ENCODE results near the gene PDE6C. TPM values are rescaled to one million over a fixed set of nuclear protein-coding genes. Genes with fewer than 3 reads are reported as not detected.
"Not testable (repeated sequence)": the region's sequence is repeated elsewhere in the genome, so short reads cannot be mapped to it uniquely, and the experiment has no call there.

Gene PDE6C
- total RNA-seq, 2 experiments from 2014 or later = not detected

- H3K36me3 Mint-ChIP-seq (ENCODE audit: low read depth) = no peaks in the 10 kb centered on the region
- no peaks in the 10 kb centered on the region for H3K4me1 Mint-ChIP-seq (ENCODE audit: low read depth)
- H3K27me3 Mint-ChIP-seq (ENCODE audit: low read depth) = no peaks in the 10 kb centered on the region
- no peak for ATAC-seq
- no peak for DNase-seq
- H3K9me3 Mint-ChIP-seq (ENCODE audit: insufficient read depth) = no peaks in the 10 kb centered on the region
- H3K4me3 Mint-ChIP-seq = no peak overlapping the region
- ChIA-PET CTCF (no interaction called here), POLR2A (no interaction called here)
- H3K27ac Mint-ChIP-seq = no peak overlapping the region
Observed at GRCh38 chr10:93667795-93668194, 55.5 kb downstream of the PDE6C start.

GRCh38 chr10:93670372-93670771 lies 58.0 kb downstream of the PDE6C start:
- H3K4me1 Mint-ChIP-seq (ENCODE audit: low read depth) = no peaks in the 10 kb centered on the region
- DNase-seq (no peak), ATAC-seq (no peak)
- POLR2A ChIA-PET = no interaction called here
- no peaks in the 10 kb centered on the region for H3K36me3 Mint-ChIP-seq (ENCODE audit: low read depth)
- H3K9me3 Mint-ChIP-seq (ENCODE audit: insufficient read depth) = no peaks in the 10 kb centered on the region
- no peak overlapping the region for H3K27ac Mint-ChIP-seq
- no peak overlapping the region for H3K4me3 Mint-ChIP-seq
- no peaks in the 10 kb centered on the region for H3K27me3 Mint-ChIP-seq (ENCODE audit: low read depth)
- CTCF ChIA-PET = no interaction called here

- Mint-ChIP-seq H3K27me3 (ENCODE audit: low read depth) (no peaks in the 10 kb centered on the region), H3K9me3 (ENCODE audit: insufficient read depth) (no peaks in the 10 kb centered on the region), H3K36me3 (ENCODE audit: low read depth) (no peaks in the 10 kb centered on the region), H3K27ac (no peak overlapping the region), H3K4me3 (no peak overlapping the region), H3K4me1 (ENCODE audit: low read depth) (no peaks in the 10 kb centered on the region)
- CTCF ChIA-PET = no interaction called here
- no peak for ATAC-seq
- no peak for DNase-seq
- POLR2A ChIA-PET = no interaction called here
Observed at GRCh38 chr10:93671042-93671441, 58.7 kb downstream of the PDE6C start.

GRCh38 chr10:93672022-93672678 lies 59.8 kb downstream of the PDE6C start:
- Mint-ChIP-seq H3K9me3 (ENCODE audit: insufficient read depth) (no peaks in the 10 kb centered on the region), H3K27ac (no peak overlapping the region), H3K4me3 (no peak overlapping the region), H3K4me1 (ENCODE audit: low read depth) (no peaks in the 10 kb centered on the region), H3K36me3 (ENCODE audit: low read depth) (no peaks in the 10 kb centered on the region), H3K27me3 (ENCODE audit: low read depth) (no peaks in the 10 kb centered on the region)
- CTCF ChIA-PET = no interaction called here
- DNase-seq (no peak), ATAC-seq (no peak)
- POLR2A ChIA-PET = no interaction called here

GRCh38 chr10:93672890-93673289 lies 60.6 kb downstream of the PDE6C start:
- POLR2A ChIA-PET = no interaction called here
- CTCF ChIA-PET = no interaction called here

GRCh38 chr10:93673791-93674190 lies 61.5 kb downstream of the PDE6C start:
- H3K36me3 Mint-ChIP-seq (ENCODE audit: low read depth) = no peaks in the 10 kb centered on the region
- no peak overlapping the region for H3K4me3 Mint-ChIP-seq
- ATAC-seq = no peak
- H3K9me3 Mint-ChIP-seq (ENCODE audit: insufficient read depth) = no peaks in the 10 kb centered on the region
- POLR2A ChIA-PET = no interaction called here
- H3K27me3 Mint-ChIP-seq (ENCODE audit: low read depth) = no peaks in the 10 kb centered on the region
- CTCF ChIA-PET = no interaction called here
- no peak overlapping the region for H3K27ac Mint-ChIP-seq
- no peaks in the 10 kb centered on the region for H3K4me1 Mint-ChIP-seq (ENCODE audit: low read depth)
- no peak for DNase-seq

More at GRCh38 chr10:93672890-93673289, 60.6 kb downstream of the PDE6C start:
- DNase-seq (no peak), ATAC-seq (no peak)
- Mint-ChIP-seq H3K36me3 (ENCODE audit: low read depth) (no peaks in the 10 kb centered on the region), H3K4me1 (ENCODE audit: low read depth) (no peaks in the 10 kb centered on the region), H3K27me3 (ENCODE audit: low read depth) (no peaks in the 10 kb centered on the region), H3K4me3 (no peak overlapping the region), H3K9me3 (ENCODE audit: insufficient read depth) (no peaks in the 10 kb centered on the region), H3K27ac (no peak overlapping the region)

- no peaks in the 10 kb centered on the region for H3K9me3 Mint-ChIP-seq (ENCODE audit: insufficient read depth)
- DNase-seq = no peak
- ChIA-PET POLR2A (no interaction called here), CTCF (interaction anchor here (0.7 to 1.3 kb wide), 3 partner anchors 124 to 302 kb away, joined by 3 to 4 read pairs (median 3); no protein-coding TSS in a partner anchor)
- no peak overlapping the region for H3K27ac Mint-ChIP-seq
- H3K27me3 Mint-ChIP-seq (ENCODE audit: low read depth) = no peaks in the 10 kb centered on the region
- H3K36me3 Mint-ChIP-seq (ENCODE audit: low read depth) = no peaks in the 10 kb centered on the region
- H3K4me1 Mint-ChIP-seq (ENCODE audit: low read depth) = no peaks in the 10 kb centered on the region
- ATAC-seq = no peak
- H3K4me3 Mint-ChIP-seq = no peak overlapping the region
Observed at GRCh38 chr10:93678386-93678785, 66.0 kb downstream of the PDE6C start.

GRCh38 chr10:93678805-93679587 lies 66.7 kb downstream of the PDE6C start:
- H3K36me3 Mint-ChIP-seq (ENCODE audit: low read depth) = no peaks in the 10 kb centered on the region
- POLR2A ChIA-PET = no interaction called here

GRCh38 chr10:93680412-93681047 lies 68.2 kb downstream of the PDE6C start:
- Mint-ChIP-seq H3K36me3 (ENCODE audit: low read depth) (no peaks in the 10 kb centered on the region), H3K9me3 (ENCODE audit: insufficient read depth) (no peaks in the 10 kb centered on the region), H3K27me3 (ENCODE audit: low read depth) (no peaks in the 10 kb centered on the region), H3K4me3 (no peak overlapping the region), H3K27ac (no peak overlapping the region), H3K4me1 (ENCODE audit: low read depth) (no peaks in the 10 kb centered on the region)
- no peak for ATAC-seq
- ChIA-PET POLR2A (no interaction called here), CTCF (interaction anchor here (0.8 to 2.4 kb wide), 5 partner anchors 22 to 640 kb away, joined by 3 to 8 read pairs (median 6); partner anchors contain the start of gene FRA10AC1)
- DNase-seq = no peak

More at GRCh38 chr10:93678805-93679587, 66.7 kb downstream of the PDE6C start:
- CTCF ChIA-PET = interaction anchor here (1.2 to 2.4 kb wide), 3 partner anchors 122 to 196 kb away, joined by 3 to 6 read pairs (median 4); no protein-coding TSS in a partner anchor
- ATAC-seq (no peak), DNase-seq (no peak)
- no peaks in the 10 kb centered on the region for H3K9me3 Mint-ChIP-seq (ENCODE audit: insufficient read depth)
- H3K27me3 Mint-ChIP-seq (ENCODE audit: low read depth) = no peaks in the 10 kb centered on the region
- H3K4me1 Mint-ChIP-seq (ENCODE audit: low read depth) = no peaks in the 10 kb centered on the region
- no peak overlapping the region for H3K4me3 Mint-ChIP-seq
- no peak overlapping the region for H3K27ac Mint-ChIP-seq

- H3K36me3 Mint-ChIP-seq (ENCODE audit: low read depth) = no peaks in the 10 kb centered on the region
- no peak overlapping the region for H3K4me3 Mint-ChIP-seq
- ChIA-PET POLR2A (no interaction called here), CTCF (no interaction called here)
- peaks cover 2% of the 10 kb centered on the region for H3K27me3 Mint-ChIP-seq (ENCODE audit: low read depth)
- no peak overlapping the region for H3K27ac Mint-ChIP-seq
- ATAC-seq = no peak
- H3K4me1 Mint-ChIP-seq (ENCODE audit: low read depth) = no peaks in the 10 kb centered on the region
- H3K9me3 Mint-ChIP-seq (ENCODE audit: insufficient read depth) = no peaks in the 10 kb centered on the region
- no peak for DNase-seq
Observed at GRCh38 chr10:93687737-93688136, 75.4 kb downstream of the PDE6C start.

GRCh38 chr10:93695740-93696139 lies 83.4 kb downstream of the PDE6C start:
- ATAC-seq (no peak), DNase-seq (no peak)
- Mint-ChIP-seq H3K4me1 (ENCODE audit: low read depth) (no peaks in the 10 kb centered on the region), H3K36me3 (ENCODE audit: low read depth) (peaks cover 8% of the 10 kb centered on the region), H3K9me3 (ENCODE audit: insufficient read depth) (no peaks in the 10 kb centered on the region), H3K4me3 (no peak overlapping the region), H3K27ac (no peak overlapping the region), H3K27me3 (ENCODE audit: low read depth) (no peaks in the 10 kb centered on the region)
- ChIA-PET CTCF (no interaction called here), POLR2A (no interaction called here)

GRCh38 chr10:93696582-93696981 lies 84.2 kb downstream of the PDE6C start:
- H3K36me3 Mint-ChIP-seq (ENCODE audit: low read depth); ATAC-seq; H3K4me1 Mint-ChIP-seq (ENCODE audit: low read depth); H3K9me3 Mint-ChIP-seq (ENCODE audit: insufficient read depth); H3K4me3 Mint-ChIP-seq; DNase-seq; H3K27ac Mint-ChIP-seq; POLR2A ChIA-PET; H3K27me3 Mint-ChIP-seq (ENCODE audit: low read depth): not testable (repeated sequence)
- CTCF ChIA-PET = interaction anchor here (0.6 to 1.3 kb wide), 2 partner anchors 11 to 26 kb away, joined by 3 read pairs; no protein-coding TSS in a partner anchor
